ELF-1 (cell line): ENCODE results near the gene PPP6C.
A peak's percentile ranks its signal among the peaks of the same experiment; 100 is the strongest.
"Not testable (repeated sequence)": the region's sequence is repeated elsewhere in the genome, so short reads cannot be mapped to it uniquely, and the experiment has no call there.

ENCODE experiments used
- DNase-seq: peaks from one replicate; pipeline ENCODE4 v3.0.0-alpha.2; 2016; ENCODE audit warnings: low read depth, low spot score

Gene PPP6C

DNA sequence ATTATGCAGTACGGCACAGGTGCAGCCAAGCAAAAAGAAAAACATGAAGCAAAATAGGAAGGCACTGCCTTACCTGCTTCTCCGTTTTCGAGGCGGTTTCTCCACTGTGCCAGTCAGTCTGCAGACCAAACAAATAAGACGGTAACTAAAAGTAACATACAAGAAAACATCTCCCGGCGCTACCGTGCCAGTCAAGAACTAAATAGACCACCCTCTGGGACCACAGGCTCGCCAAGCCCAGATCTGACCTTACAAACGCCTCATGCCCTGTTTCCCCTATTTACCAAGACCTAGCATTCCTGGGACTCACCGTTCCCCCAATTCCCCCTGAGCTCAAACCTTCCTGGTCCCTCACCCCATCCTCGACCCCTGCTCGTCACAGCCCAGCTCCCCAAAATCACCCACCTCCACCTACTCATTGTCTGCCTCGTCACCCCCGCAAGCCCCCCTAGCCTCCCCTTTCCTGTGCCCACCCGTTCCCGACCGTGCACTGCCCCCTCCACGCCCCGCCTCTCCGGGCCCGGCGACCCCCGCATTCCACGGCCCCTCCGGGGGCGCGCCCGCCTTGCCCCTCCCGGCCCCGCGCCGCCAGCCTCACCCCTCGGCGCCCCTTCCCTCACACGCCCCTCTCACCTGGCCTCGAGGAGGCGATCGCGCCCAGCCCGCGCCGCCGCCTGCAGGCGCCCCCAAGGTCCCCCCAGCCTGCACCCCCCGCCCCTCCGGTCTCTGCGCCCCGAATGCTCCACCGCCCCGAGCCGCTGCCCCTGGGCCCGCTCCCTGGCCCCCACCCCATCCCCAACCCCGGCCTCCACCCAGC lies 46.8 kb downstream of the PPP6C start:
- peak; percentile 15 for DNase-seq

DNA sequence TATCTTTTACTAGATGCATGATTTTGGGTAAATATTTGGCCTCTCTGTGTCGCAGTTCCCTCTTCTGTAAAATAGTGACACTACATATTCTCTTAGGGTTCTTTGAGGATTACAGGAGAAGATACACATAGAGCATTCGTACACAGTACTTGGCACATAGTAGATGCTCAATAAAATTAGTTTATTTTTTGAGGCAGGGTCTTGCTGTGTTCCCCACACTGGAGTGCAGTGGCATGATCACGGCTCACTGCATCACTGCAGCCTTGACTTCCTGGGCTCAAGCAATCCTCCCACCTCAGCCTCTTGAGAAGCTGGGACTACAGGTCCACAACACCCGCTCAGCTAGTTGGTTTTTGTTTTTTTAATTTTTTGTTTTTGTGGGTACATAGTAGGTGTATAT lies 47.9 kb downstream of the PPP6C start:
- DNase-seq = no peak

DNA sequence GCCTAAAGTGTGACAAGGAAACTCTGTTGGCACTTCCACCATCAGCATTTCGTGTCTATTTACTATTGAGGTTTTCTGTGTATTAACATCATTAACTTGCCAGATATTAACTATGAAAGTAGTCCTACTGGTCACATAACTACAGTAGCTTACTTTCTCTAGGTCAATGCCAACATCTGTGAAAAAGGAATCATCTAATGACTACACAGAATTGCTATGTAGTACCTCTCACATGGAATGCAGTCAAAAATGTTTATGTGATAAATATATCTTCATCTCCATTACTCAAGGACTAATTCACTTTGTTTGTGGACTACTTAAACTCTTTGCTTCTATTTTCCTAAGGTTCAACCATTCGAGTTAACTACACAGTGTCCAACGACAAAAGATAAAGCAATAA lies 48.4 kb downstream of the PPP6C start:
- no peak for DNase-seq

DNA sequence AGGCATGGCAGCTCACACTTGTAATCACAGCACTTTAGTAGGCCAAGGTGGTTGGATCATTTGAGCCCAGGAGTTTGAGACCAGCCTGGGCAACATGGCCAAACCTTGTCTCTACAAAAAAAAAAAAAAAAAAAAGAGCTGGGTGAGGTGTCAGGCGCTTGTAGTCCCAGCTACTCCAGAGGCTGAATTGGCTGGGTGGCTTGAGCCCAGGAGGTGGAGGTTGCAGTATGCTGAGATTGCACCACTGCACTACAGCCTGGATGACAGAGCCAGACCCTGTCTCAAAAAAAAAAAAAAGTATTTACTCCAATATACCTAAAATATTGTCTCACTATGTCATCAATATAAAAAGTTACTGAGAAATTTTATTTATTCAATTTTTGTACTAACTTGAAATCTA lies 49.0 kb downstream of the PPP6C start:
- no peak for DNase-seq

DNA sequence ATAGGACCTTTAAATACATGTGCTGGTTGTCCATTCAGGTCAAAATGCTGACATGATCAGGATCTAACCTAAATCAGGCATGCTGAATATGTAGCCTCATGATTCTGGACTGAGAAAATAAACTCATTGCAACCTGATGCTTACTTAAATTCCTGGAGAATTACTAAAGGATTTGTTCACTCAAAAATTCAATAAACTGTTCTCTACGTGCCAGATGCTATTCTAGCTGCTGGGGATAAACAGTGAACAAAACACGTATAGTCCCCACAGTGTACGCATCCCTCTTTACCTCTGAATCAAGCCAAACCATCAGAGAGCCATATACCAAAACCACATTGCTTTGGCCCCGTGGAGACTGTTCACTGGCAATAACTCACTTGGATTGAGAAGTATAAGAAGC lies 52.4 kb downstream of the PPP6C start:
- DNase-seq = no peak

DNA sequence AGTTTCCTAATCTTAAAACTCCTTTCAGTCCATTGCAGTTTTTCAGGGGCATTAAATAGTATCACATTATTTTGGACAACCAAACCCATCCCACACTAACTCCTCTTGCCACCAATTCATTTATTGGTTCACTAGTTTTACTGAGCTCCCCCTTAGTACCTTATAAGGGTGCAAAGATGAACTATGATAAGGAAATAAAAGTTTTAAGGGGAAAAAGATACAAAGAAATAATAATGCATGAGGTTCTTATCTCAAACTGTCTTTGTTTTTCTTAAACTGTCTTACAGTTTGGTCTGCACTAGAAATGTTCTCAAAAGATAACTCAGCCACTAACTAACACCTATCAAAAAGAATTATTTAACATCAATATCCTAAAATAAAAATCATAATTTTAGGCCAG lies 54.6 kb downstream of the PPP6C start:
- no peak for DNase-seq

DNA sequence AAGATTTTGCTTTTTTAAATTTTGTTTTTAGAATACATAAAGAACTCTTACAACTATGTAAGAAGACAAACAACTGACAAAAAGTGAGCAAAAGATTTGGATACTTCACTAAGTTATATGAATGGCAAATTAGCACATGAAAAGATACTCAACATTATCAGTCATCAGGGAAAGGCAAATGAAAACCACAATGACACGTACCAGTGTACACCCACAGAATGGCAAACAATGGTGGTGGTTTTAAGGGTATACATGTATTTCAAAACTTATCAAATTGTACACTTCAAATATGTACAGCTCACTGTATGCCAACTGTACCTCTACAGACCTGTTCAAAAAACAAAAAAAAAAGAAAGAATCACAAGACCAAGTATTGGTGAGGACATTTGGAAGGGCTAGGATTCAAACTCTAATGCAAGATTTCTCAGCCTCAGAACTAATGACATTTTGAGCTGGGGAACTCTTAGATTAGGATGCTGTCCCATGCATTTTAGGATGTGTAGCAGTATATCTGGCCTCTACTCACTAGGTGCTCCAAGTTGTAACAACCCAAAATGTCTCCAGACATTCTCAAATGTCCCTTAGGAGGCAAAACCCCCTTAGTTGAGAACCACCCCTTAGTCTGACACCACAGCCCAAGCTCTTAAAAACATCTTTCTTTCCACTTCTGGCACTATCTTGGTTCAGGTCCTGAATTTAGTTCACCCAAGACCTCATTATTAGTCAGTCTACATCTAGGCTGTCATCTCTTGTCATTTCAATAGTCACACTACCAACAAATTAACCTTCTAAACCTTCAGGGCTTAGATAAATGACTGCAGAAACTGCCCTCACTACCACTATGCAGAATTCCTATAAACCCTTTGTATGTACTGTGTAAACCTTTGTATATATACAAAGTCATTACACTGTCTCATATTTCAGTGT lies 55.9 kb downstream of the PPP6C start:
- DNase-seq = no peak

DNA sequence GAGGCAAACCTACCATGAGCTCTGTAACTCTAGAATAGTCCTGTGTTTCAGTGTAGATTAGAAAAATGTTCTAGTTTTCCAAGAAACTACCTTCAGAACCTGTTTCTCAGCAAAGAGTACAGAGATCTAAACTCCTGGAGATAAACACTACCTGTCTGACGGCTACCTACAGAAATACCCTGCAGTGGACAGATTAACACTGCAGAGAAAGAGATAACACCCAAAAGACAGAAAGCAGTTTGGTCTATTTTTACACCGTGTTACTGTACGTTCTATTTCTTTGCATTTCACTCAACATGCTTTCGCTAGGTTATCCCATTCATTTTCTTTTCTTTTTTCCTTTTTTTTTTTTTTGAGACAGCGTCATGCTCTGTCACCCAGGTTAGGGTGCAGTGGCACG lies 57.8 kb downstream of the PPP6C start:
- DNase-seq = no peak

DNA sequence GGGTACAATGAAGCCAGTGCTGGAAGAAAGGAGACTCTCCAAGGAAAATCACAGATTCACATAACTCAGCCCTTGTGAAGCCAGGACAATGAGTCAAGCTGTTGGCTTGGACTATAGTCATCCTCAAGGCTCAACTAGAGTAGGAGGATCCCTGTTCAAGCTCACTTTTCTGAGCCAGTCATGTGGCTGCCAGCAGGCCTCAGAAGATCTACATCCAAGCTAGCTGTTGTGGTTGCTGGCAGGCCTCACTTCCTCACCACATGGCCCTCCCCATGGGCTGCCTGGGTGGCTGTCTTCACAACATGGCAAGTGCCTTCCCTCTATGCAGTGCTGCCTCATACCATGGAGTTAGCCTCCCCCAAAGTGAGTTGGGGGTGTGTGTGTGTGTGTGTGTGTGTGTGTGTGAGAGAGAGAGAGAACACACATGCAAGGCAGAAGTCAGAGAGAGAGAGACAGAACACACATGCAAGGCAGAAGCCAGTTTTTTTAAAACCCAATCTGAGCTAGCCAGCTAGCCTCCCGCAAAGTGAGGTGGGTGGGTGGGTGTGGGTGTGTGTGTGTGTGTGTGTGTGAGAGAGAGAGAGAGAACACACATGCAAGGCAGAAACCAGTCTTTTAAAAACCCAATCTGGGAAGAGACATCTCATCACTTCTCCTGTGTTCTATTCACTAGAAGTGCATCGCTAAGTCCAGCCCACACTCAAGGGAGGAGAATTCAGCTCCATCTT lies 63.4 kb downstream of the PPP6C start:
- DNase-seq = peak; percentile 25

DNA sequence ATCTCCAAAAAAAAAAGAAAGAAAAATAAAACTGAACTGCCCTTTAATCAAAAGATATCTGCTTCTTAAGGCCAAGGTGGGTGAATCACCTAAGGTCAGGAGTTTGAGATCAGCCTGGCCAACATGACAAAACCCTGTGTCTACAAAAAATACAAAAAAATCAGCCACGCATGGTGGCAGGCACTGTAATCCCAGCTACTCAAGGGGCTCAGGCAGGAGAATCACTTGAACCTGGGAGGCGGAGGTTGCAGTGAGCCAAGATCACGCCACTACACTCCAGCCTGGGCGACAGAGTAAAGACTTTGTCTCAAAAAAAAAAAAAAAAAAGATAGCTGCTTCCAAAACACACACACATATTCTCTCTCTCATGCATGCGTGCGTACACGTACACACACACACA lies 64.1 kb downstream of the PPP6C start:
- DNase-seq = no peak

DNA sequence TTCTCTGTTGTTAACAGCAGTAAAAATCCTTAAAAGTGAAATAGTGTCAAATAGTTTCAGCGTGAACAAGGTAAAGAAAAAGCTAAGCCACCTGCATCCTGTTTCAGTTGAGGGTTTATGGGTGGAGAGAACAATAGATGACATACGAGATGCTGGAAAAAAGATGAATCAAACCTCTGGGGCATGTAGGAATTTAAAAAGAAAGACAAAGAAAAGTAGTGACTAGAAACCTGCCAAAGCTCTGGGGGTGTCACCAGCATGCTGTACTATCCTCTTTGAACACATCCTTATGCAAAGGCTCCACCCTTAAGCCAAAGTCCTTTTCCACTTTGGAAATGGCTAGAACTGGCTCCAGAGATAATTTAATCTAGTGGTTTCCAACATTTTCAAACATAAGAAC lies 68.5 kb downstream of the PPP6C start:
- DNase-seq = no peak

DNA sequence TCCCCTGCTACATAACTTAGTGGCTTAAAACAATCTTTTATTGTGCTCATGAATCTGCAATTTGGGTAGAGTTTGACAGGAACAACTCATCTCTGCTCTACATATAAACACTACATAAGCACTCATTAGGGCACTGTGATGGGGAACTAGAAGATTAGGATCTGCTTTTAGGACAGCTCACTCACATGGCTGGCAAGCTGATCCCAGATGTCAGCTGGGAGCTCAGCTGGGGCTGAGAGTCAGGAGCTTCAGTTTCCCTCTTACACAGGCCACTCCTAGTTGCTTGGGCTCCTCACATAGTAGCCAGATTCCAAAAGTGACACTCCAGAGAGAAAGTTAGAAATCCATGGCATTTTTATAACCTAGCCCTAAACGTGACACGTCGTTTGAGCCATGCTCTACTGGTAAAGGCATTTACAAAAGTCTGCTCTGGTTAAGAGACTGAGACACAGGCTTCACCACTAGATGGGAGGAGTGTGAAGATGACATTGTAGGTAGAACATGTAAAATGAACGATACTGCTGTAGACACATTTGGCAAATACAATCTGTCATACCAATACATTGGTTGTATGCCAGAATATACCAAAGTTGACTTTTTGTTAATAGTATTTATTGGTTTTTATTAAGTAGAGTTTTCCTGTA lies 69.8 kb downstream of the PPP6C start:
- DNase-seq = peak; percentile 18

DNA sequence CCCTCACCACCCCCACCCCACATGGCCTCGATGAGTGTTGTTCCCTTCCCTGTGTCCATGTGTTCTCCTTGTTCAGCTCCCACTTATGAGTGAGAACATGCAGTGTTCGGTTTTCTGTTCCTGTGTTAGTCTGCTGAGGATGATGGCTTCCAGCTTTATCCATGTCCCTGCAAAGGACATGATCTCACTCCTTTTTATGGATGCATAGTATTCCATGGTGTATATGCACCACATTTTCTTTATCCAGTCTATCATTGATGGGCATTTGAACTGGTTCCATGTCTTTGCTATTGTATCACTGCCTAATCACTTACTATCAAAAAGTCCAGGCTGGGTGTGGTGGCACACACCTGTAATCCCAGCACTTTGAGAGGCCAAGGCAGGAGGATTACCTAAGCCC lies 70.9 kb downstream of the PPP6C start:
- not testable (repeated sequence) for DNase-seq

DNA sequence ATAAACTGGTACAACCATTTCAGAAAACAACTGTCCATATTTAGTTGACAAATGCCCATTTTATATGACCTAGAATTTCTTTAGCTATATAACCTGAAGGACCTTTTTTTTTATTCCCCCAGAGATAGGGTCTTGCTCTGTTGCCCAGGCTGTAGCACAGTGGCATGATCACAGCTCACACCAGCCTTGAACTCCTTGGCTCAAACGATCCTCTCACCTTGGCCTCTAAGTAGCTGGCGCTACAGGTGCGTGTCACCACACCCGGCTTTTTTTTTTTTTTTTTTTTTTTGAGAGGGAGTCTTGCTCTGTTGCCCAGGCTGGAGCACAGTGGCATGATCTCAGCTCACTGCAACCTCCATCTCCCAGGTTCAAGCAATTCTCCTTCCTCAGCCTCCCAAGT lies 75.1 kb downstream of the PPP6C start:
- not testable (repeated sequence) for DNase-seq

DNA sequence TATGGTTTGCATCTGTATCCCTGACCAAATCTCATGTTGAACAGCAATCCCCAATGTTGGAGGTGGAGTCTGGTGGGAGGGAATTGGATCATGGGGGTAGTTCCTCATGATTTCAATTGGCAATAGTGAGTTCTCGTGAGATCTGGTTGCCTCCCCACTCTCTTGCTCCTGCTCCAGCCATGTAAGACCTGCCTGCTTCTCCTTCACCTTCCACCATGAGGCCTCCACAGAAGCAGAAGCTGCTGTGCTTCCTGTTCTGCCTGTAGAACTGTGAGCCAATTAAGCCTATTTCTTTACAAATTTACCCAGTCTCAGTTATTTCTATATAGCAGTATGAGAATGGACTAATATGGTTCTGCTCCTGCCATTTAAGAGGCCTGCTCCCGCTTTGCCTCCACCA lies 79.1 kb downstream of the PPP6C start:
- DNase-seq = no peak

DNA sequence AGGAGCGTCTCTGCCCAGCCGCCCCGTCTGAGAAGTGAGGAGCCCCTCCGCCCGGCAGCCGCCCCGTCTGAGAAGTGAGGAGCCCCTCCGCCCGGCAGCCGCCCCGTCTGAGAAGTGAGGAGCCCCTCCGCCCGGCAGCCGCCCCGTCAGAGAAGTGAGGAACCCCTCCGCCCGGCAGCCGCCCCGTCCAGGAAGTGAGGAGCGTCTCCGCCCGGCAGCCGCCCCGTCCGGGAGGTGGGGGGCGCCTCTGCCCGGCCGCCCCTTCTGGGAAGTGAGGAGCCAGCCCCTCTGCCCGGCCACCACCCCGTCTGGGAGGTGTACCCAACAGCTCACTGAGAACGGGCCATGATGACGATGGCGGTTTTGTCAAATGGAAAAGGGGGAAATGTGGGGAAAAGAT lies 81.1 kb downstream of the PPP6C start:
- DNase-seq = not testable (repeated sequence)

DNA sequence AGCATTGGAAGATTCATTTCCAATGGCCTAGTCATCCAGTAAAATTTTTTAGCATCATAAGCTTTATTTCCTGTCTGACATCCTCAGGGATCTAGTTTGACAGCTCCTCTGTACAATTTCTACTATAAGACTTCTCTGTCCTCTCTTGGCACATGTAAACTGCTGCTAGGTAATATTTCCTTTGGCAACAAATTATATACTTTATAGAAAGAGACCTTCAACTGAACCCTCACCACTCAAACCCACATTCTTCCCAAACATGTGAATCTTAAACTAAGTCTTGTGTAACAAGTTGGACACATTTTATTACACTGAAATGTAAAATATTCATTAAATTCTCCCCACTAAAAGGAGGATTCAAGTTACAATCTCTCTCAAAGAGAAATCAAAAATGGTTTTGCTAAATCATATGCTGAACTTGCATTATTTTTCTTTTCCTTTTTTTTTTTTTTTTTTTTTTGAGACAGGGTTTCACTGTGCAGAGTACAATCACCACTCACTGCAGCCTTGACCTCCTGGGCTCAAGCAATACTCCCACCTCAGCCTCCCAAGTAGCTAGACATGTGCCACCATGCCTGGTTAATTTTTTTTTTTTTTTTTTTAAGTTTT lies 83.2 kb downstream of the PPP6C start:
- DNase-seq = no peak

DNA sequence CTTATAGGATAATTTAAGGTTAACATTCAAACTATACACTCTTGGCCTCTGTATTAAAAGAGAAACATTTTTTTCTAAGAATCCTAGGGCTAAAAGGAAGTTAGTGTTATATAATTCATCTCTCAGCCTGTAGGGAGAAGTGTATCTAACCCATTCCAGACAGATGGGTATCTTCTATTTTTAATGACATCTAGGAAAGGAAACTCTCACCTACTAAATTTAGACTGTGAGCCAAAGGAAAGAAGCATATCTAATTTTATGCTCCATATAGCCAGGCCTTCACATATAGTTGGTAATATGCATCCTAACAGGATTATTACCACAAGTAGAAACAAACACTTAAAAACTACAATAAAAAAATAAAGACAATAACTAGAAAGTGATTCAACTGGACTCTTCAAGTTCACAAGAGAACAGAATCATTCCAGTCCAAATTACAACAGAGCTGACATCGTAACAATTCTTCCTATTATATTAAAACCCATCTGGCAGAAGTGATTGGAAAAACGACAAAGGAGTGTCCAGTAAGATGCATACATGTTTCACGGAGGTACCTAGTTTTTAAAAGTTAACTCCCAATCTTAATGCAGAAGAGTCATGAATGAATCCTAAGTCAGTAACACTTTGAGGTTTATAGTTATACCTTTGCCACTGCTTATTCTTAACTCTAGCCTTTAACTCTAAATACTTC lies 85.7 kb downstream of the PPP6C start:
- DNase-seq = no peak

DNA sequence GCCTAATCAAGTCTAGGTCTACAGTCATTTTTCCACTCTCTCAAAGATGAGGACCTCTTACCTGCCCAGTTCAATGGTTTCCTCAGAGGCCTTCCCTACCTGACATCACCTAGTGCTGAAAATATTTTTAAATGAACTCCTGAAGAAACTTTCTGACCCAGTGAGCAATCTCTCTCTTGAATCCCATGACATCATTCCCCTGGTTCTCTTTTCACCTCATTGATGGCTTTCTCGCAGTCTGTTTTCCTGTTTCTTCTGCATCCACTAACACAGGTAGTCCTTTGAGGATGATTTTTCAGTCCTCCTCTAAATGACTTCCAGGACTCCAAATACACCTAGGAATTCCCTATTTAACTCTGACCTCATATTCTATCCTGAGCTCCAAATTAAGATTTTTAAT lies 86.6 kb downstream of the PPP6C start:
- DNase-seq = no peak

DNA sequence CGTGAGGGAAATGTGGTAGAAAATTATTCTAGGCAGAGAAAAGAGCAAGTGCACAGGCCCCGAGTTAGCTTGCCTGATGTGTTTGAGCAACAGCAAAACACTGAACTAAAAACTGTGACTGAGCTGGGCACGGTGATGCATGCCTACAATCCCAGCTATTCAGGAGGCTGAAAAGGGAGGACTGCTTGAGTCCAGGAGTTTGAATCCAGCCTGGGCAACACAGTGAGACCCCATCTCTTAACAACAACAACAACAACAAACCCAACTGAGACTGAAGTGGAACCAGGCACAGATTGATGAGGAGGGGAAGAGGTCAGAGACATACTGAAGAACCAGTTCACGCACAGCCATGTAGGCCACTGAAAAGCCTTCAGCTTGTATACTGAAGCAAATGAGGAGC lies 88.8 kb downstream of the PPP6C start:
- no peak for DNase-seq

DNA sequence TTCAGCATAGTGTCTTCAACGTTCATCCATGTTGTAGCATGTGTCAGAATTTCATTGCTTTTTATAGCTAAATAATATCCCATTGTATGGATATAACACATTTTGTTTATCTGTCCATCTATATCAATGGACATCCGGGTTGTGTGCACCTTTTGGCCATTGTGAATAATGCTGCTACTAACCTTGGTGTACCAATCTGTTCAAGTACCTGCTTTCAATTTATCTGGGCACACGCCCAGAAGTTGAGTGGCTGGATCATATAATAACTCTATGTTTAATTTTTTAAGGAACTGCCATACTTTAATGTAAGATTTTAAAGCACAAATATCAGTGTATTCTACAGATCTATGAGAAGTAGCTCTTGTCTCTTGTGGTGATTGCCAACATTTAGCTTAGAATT lies 89.8 kb downstream of the PPP6C start:
- DNase-seq = no peak
